Measurements from ENCODE around the gene CHST4.

DNA sequence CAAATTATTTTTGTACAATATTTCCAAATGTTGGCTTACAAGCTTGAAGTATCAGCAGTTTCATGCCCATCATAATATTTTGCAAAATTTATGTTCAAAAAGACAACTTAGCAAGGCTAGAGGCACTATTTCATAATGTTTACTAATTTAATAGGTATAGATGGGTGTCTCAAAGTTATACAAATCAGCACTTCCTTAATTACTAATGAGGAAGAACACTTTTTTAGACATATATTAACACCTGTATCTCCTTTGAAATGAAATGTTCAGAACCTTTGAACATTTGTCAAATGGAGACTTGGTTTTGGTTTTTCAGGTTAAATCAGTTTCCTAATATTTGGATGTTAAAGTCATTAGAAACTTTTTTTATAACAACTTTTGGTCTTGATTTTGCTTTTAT is 48.5 kb downstream of the CHST4 start:
- TF ChIP-seq EZH2 (IDR thresholded peaks at IDR 0.05; ENCODE audit: insufficient read depth, low read length), result no peak
- TF ChIP-seq, protein P1, sequence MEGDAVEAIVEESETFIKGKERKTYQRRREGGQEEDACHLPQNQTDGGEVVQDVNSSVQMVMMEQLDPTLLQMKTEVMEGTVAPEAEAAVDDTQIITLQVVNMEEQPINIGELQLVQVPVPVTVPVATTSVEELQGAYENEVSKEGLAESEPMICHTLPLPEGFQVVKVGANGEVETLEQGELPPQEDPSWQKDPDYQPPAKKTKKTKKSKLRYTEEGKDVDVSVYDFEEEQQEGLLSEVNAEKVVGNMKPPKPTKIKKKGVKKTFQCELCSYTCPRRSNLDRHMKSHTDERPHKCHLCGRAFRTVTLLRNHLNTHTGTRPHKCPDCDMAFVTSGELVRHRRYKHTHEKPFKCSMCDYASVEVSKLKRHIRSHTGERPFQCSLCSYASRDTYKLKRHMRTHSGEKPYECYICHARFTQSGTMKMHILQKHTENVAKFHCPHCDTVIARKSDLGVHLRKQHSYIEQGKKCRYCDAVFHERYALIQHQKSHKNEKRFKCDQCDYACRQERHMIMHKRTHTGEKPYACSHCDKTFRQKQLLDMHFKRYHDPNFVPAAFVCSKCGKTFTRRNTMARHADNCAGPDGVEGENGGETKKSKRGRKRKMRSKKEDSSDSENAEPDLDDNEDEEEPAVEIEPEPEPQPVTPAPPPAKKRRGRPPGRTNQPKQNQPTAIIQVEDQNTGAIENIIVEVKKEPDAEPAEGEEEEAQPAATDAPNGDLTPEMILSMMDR (IDR thresholded peaks at IDR 0.05; ENCODE audit: insufficient read depth, low read depth, low read length), result no peak
